Measurements from ENCODE around the gene DCC.

DNA sequence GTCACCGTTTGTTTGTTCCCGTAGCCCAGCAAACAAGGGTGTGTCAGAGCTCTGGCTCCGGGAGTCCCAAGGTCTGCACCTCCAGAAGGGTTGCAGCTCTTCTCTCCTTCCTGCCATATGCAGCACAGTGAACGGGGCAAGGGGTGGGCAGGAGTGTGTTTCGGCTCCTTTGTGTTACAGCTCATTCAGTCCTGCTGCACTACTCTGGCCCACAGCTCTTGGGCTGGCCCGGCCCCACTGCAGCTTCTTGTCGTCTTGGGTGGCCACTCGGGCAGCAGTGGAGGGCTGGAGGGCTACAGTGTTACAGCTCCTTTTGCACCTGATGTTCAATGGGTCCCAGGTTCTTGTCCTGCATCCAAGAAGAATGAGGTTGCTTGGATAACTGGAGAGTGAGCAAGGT lies 408.3 kb downstream of the DCC start:
- TF ChIP-seq CTCF (optimal IDR thresholded peaks at IDR 0.05 in 1 of 3, IDR thresholded peaks at IDR 0.05 in 1 of 3, conservative IDR thresholded peaks at IDR 0.05 in 1 of 3; ENCODE audit: extremely low read depth in 1 of 3, insufficient read depth in 2 of 3, low read length in 3 of 3) = no peak
- TF ChIP-seq EZH2 (IDR thresholded peaks at IDR 0.05; ENCODE audit: low read length) = no peak

Data from keratinocyte (primary cell).